Thyroid gland (tissue), 4 donors: Measurements from ENCODE around the gene WDR7. TPM values are rescaled to one million over a fixed set of nuclear protein-coding genes. Genes with fewer than 3 reads are reported as not detected.

Source experiments
- DNase-seq, 2 donors: peaks; one replicate each; pipeline ENCODE4 v3.0.0-alpha.2; 2019
- H3K27ac ChIP-seq, 3 donors: fragments of 200-600 bp; sonication (generic); 1 replicate in 2 of 3; 2 replicates in 1 of 3; pipeline ENCODE4 v1.5.1; 2016 to 2019; ENCODE audit warnings: mild to moderate bottlenecking in 1 of 3, moderate library complexity in 1 of 3
- H3K27me3 ChIP-seq: fragments of 200-600 bp; sonication (generic); one replicate; pipeline ENCODE4 v1.5.1; 2019
- H3K36me3 ChIP-seq, 2 donors: fragments of 200-600 bp; sonication (generic); one replicate each; pipeline ENCODE4 v1.5.1; 2016 to 2019
- H3K4me1 ChIP-seq, 2 donors: fragments of 200-600 bp; sonication (generic); one replicate each; pipeline ENCODE4 v1.5.1; 2017 to 2019
- H3K4me3 ChIP-seq, 3 donors: fragments of 200-600 bp; sonication (generic); replicated peaks in 1 of 3; 1 replicate in 2 of 3; 2 replicates in 1 of 3; pipeline ENCODE4 v1.5.1; 2016; ENCODE audit warnings: mild to moderate bottlenecking in 1 of 3
- H3K9me3 ChIP-seq: fragments of 200-600 bp; sonication (generic); one replicate; pipeline ENCODE4 v1.5.1; 2017
- CTCF ChIP-seq, 6 experiments: fragments of 200-600 bp in 3 of 6; fragments of 450-650 bp in 3 of 6; sonication (generic) in 3 of 6; IDR thresholded peaks; one replicate each; pipeline ENCODE4 v1.5.1; 2016 to 2019; ENCODE audit warnings: antibody characterized with exemption in 6 of 6, mild to moderate bottlenecking in 2 of 6, inconsistent platforms in 1 of 6, moderate library complexity in 1 of 6
- POLR2A ChIP-seq, 2 donors: fragments of 450-650 bp; IDR thresholded peaks; one replicate each; pipeline ENCODE4 v1.6.1; 2017; ENCODE audit warnings: antibody characterized with exemption in 2 of 2, mild to moderate bottlenecking in 2 of 2, moderate library complexity in 1 of 2
- WGBS, 2 donors: methylation state at CpG; one replicate each; pipeline ENCODE4 v1.1.5; 2017; 5-methylcytosine and 5-hydroxymethylcytosine counted together
- intact Hi-C: fragments of 100-400 bp; cut with DNase I; formaldehyde crosslinking; loops from one replicate; pipeline ENCODE4 v1.15.1; 2023
- total RNA-seq, 4 donors: library from RNA; depleted of rRNA; stranded (reverse); fragments of >200 nt; gene quantifications; one replicate each; pipeline ENCODE4 v1.2.3, GENCODE V29; 2016

WDR7 gene
- total RNA-seq, 4 donors from 2014 or later, result 42.0 to 88.8 (median 49.6) TPM

- WGBS, 2 donors, result 93 to 94% methylated on average over 1 of the region's 1 CpG
- peaks cover 0 to 9% of the 10 kb centered on the region in 2 donors for H3K4me1 ChIP-seq
- no peaks in the 10 kb centered on the region for H3K27me3 ChIP-seq
- H3K4me3 ChIP-seq, result no peak overlapping the region
- H3K36me3 ChIP-seq, result no peaks in the 10 kb centered on the region
- no peaks in the 10 kb centered on the region for H3K9me3 ChIP-seq
- TF ChIP-seq CTCF (IDR thresholded peaks at IDR 0.05) (no peak), POLR2A (IDR thresholded peaks at IDR 0.05) (no peak)
- intact Hi-C loops, result no loop called here
- no peak overlapping the region for H3K27ac ChIP-seq
- no peak for DNase-seq
Observed at GRCh38 chr18:56921896-56922480, 270.8 kb downstream of the WDR7 start.

- intact Hi-C loops, result no loop called here
- Histone ChIP-seq H3K4me3 (no peak overlapping the region), H3K27me3 (no peaks in the 10 kb centered on the region), H3K27ac (no peak overlapping the region), H3K36me3 (no peaks in the 10 kb centered on the region), H3K9me3 (no peaks in the 10 kb centered on the region), H3K4me1 (peaks cover 0 to 1% of the 10 kb centered on the region in 2 donors)
- DNase-seq, result no peak
- TF ChIP-seq POLR2A (IDR thresholded peaks at IDR 0.05) (no peak), CTCF (IDR thresholded peaks at IDR 0.05) (no peak)
- WGBS, 2 donors, result 80 to 86% methylated on average over 5 of the region's 5 CpGs
Observed at GRCh38 chr18:56926734-56927133, 275.6 kb downstream of the WDR7 start.

- Histone ChIP-seq H3K4me1 (no peaks in the 10 kb centered on the region), H3K9me3 (no peaks in the 10 kb centered on the region), H3K27me3 (no peaks in the 10 kb centered on the region), H3K4me3 (no peak overlapping the region), H3K27ac (no peak overlapping the region), H3K36me3 (no peaks in the 10 kb centered on the region)
- DNase-seq, result no peak
- no peak for TF ChIP-seq CTCF (IDR thresholded peaks at IDR 0.05)
- TF ChIP-seq POLR2A (IDR thresholded peaks at IDR 0.05), result no peak
- intact Hi-C loops, result no loop called here
- 93 to 96% methylated on average over 3 of the region's 3 CpGs for WGBS, 2 donors
Observed at GRCh38 chr18:56927786-56928185, 276.6 kb downstream of the WDR7 start.

DNA sequence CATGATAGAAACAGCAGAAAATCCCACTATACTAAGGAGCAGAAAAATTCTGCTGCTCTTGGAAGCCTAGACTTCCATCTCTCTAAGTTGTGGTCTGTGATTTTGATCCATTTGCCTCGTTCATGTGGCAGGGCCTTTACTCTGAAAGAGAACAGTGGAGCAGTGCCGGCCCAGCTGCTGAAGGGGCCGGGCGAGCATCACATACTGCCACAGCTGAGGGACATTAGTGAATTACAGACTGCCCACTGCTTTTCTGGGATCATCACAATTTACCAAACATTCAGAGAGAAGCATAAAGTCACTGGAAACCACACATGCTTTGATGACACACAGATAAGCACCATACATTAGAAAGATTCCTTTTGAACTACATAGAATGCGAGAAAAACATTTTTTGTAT is 278.7 kb downstream of the WDR7 start:
- DNase-seq, result no peak
- Histone ChIP-seq H3K27me3 (no peaks in the 10 kb centered on the region), H3K9me3 (no peaks in the 10 kb centered on the region), H3K36me3 (no peaks in the 10 kb centered on the region), H3K4me3 (no peak overlapping the region), H3K27ac (no peak overlapping the region), H3K4me1 (no peaks in the 10 kb centered on the region)
- intact Hi-C loops, result no loop called here
- TF ChIP-seq CTCF (IDR thresholded peaks at IDR 0.05) (no peak), POLR2A (IDR thresholded peaks at IDR 0.05) (no peak)
- WGBS, 2 donors, result 86 to 87% methylated on average over 5 of the region's 5 CpGs

GRCh38 chr18:56933472-56933871 is 282.3 kb downstream of the WDR7 start:
- Histone ChIP-seq H3K4me3 (no peak overlapping the region), H3K4me1 (no peaks in the 10 kb centered on the region), H3K9me3 (no peaks in the 10 kb centered on the region), H3K36me3 (no peaks in the 10 kb centered on the region), H3K27me3 (no peaks in the 10 kb centered on the region), H3K27ac (no peak overlapping the region)
- no peak for TF ChIP-seq CTCF (IDR thresholded peaks at IDR 0.05)
- no peak for TF ChIP-seq POLR2A (IDR thresholded peaks at IDR 0.05)
- intact Hi-C loops, result no loop called here
- DNase-seq, result no peak
- 91 to 92% methylated on average over 2 of the region's 2 CpGs for WGBS, 2 donors
